Esophagus squamous epithelium (tissue), 4 donors: ENCODE data around the gene DDX52.

Experiments
- CTCF ChIP-seq, 6 experiments: fragments of 450-650 bp in 4 of 6; fragments of 200-600 bp in 2 of 6; sonication (generic) in 2 of 6; IDR thresholded peaks; one replicate each; pipeline ENCODE4 v1.5.1; 2016 to 2019; ENCODE audit warnings: antibody characterized with exemption in 6 of 6, mild to moderate bottlenecking in 4 of 6, moderate library complexity in 4 of 6
- POLR2A ChIP-seq, 4 donors: fragments of 450-650 bp; IDR thresholded peaks; one replicate each; pipeline ENCODE4 v1.6.1; 2017; ENCODE audit warnings: antibody characterized with exemption in 4 of 4, mild to moderate bottlenecking in 4 of 4, moderate library complexity in 3 of 4

DNA sequence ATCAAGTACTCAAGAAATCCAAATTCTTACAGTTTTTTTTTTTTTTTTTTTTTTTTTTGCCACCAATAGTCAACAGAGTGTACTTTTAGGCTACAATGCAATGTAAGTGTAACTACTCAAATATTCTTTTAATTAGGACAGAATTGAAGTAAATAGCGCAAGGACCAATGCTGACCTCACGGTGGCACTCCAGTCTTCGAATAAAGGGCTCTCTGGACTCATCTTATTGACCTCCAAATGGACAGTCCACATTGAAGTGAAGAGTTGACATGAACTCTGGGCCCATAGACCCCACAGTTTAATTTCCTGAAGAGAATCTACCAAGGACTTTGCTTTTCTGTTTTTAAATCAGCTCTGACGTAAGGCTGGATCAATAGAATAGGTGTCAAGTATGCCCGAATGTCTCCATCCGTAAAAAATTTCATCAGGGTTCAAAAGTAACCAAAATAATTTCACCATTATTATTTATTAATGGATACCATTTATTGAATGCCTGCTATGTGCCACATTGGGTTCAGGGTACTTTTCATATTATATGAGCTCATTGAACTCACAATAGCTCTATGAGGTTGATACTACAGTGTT lies 7.3 kb upstream of the DDX52 start:
- TF ChIP-seq CTCF (IDR thresholded peaks at IDR 0.05) (peak in 1 of 6 experiments; percentile 7), POLR2A (IDR thresholded peaks at IDR 0.05) (no peak)
